Measurements from ENCODE around the gene GPX4.
"Not testable (repeated sequence)": the region's sequence is repeated elsewhere in the genome, so short reads cannot be mapped to it uniquely, and the experiment has no call there.

GPX4 gene

GRCh38 chr19:1112268-1113029 lies 8.7 kb downstream of the GPX4 start:
- Mint-ChIP-seq H3K27me3 (ENCODE audit: low read depth) (no peaks in the 10 kb centered on the region), H3K4me1 (no peaks in the 10 kb centered on the region), H3K27ac (no peak overlapping the region), H3K9me3 (no peaks in the 10 kb centered on the region), H3K4me3 (no peak overlapping the region), H3K36me3 (ENCODE audit: low read depth) (no peaks in the 10 kb centered on the region)
- TF ChIP-seq, protein P1, sequence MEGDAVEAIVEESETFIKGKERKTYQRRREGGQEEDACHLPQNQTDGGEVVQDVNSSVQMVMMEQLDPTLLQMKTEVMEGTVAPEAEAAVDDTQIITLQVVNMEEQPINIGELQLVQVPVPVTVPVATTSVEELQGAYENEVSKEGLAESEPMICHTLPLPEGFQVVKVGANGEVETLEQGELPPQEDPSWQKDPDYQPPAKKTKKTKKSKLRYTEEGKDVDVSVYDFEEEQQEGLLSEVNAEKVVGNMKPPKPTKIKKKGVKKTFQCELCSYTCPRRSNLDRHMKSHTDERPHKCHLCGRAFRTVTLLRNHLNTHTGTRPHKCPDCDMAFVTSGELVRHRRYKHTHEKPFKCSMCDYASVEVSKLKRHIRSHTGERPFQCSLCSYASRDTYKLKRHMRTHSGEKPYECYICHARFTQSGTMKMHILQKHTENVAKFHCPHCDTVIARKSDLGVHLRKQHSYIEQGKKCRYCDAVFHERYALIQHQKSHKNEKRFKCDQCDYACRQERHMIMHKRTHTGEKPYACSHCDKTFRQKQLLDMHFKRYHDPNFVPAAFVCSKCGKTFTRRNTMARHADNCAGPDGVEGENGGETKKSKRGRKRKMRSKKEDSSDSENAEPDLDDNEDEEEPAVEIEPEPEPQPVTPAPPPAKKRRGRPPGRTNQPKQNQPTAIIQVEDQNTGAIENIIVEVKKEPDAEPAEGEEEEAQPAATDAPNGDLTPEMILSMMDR (IDR thresholded peaks at IDR 0.05; ENCODE audit: unreplicated experiment in 3 of 3): no peak

DNA sequence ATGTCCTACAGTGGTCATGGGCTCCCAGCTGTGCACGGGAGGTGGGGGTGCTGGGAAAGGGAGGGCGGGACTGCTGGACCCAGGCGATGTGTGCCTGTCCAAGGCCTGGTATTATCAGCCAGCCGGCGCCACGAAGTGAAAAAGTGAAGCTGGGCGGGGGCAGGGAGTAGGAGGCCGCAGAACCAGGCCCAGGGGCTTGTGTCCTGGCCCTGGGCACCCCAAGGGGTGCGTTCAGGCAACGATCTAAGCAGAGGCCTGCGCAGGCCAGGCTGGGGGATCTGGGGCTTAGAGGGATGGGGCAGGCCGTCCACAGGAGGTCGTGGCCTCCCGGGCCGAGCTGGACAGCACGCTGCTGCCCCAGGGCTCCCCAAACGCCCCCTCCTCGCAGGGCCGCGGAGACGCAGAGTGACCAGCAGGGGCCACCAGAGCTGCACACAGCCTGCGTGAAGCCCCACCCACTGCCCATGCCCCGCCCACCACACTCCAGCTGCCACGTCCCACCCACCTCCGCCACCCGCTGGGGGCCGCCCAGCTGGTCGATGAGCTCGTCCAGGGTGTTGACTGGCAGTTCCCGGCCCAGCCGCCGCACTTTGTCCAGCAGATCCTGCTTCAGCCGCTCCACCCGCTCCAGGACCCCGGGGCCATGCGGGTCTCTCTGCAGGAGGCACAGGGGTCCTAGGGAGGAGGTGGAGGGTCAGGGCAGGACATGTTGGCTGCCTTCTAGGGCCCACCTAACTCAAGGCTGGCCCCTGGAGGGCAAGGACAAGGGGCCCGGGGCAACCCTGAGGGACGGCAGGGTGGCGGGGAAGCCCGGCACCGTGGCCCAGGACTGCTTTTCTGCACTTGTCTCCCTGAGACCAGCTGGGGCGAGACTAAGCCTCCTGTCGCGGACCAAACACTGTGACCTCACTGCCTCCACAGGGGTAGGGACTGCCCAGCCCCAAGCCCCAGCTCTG lies 9.5 kb downstream of the GPX4 start:
- TF ChIP-seq, protein P1 (IDR thresholded peaks at IDR 0.05; ENCODE audit: unreplicated experiment in 3 of 3): peak; percentile 96 to 97 (median 97)
- Mint-ChIP-seq H3K27me3 (ENCODE audit: low read depth) (no peaks in the 10 kb centered on the region), H3K9me3 (no peaks in the 10 kb centered on the region), H3K36me3 (ENCODE audit: low read depth) (peaks cover 5% of the 10 kb centered on the region), H3K4me3 (no peak overlapping the region), H3K27ac (no peak overlapping the region), H3K4me1 (no peaks in the 10 kb centered on the region)

DNA sequence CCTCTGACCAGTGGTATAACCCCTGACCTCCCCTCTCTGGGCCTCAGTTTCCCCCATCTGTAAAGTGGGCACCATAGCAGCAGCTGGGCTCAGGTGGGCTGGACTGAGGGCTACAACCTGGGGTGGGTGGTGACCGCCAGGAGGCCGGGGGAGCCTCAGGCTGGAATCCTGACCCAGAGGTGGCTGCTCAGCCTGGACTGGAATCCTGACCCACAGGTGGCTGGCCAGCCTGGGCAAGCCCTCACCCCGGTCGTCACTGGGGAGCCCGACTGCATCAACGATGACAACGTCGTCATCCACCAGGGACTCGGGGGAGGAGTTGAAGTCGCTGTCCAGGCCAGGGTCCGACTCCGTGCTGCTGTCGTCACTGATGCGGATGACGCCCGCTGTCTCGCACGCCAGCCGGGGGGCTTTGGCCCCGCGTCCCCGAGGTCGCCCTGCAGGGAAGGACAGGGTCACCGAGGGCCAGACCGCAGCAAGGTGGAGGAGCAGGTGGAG lies 10.2 kb downstream of the GPX4 start:
- no peak overlapping the region for H3K4me3 Mint-ChIP-seq
- H3K27ac Mint-ChIP-seq: no peak overlapping the region
- H3K36me3 Mint-ChIP-seq (ENCODE audit: low read depth): peaks cover 11% of the 10 kb centered on the region
- H3K9me3 Mint-ChIP-seq: no peaks in the 10 kb centered on the region
- H3K4me1 Mint-ChIP-seq: no peaks in the 10 kb centered on the region
- H3K27me3 Mint-ChIP-seq (ENCODE audit: low read depth): no peaks in the 10 kb centered on the region
- TF ChIP-seq, protein P1 (IDR thresholded peaks at IDR 0.05; ENCODE audit: unreplicated experiment in 3 of 3): no peak

DNA sequence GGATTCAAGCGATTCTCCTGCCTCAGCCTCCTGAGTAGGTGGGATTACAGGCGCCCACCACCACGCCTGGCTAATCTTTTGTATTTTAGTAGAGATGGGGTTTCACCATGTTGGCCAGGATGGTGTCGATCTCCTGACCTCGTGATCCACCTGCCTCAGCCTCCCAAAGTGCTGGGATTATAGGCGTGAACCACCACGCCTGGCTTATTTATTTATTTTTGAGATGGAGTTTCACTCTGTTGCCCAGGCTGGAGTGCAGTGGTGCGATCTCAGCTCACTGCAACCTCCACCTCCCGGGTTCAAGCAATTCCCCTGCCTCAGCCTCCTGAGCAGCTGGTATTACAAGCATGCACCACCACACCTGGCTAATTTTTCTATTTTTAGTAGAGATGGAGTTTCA lies 10.9 kb downstream of the GPX4 start:
- not testable (repeated sequence) for H3K27me3 Mint-ChIP-seq (ENCODE audit: low read depth); H3K4me1 Mint-ChIP-seq; H3K4me3 Mint-ChIP-seq; H3K27ac Mint-ChIP-seq; H3K9me3 Mint-ChIP-seq
- peaks cover 11% of the 10 kb centered on the region for H3K36me3 Mint-ChIP-seq (ENCODE audit: low read depth)

GRCh38 chr19:1115646-1116420 lies 12.0 kb downstream of the GPX4 start:
- Mint-ChIP-seq H3K27me3 (ENCODE audit: low read depth) (no peaks in the 10 kb centered on the region), H3K4me3 (no peak overlapping the region), H3K36me3 (ENCODE audit: low read depth) (peaks cover 11% of the 10 kb centered on the region), H3K27ac (no peak overlapping the region), H3K4me1 (no peaks in the 10 kb centered on the region), H3K9me3 (no peaks in the 10 kb centered on the region)
- TF ChIP-seq, protein P1 (IDR thresholded peaks at IDR 0.05; ENCODE audit: unreplicated experiment in 3 of 3): no peak
